GM18868 (cell line): ENCODE measurements around the gene CADPS2.
A peak's percentile ranks its signal among the peaks of the same experiment; 100 is the strongest.

ENCODE experiments used
- ATAC-seq: cut with Tn5 transposase; IDR thresholded peaks from one replicate; pipeline ENCODE4 v1.9.1; 2021; ENCODE audit warnings: mild to moderate bottlenecking, moderate library complexity; ENCODE audit not compliant: unreplicated experiment

CADPS2 gene

DNA sequence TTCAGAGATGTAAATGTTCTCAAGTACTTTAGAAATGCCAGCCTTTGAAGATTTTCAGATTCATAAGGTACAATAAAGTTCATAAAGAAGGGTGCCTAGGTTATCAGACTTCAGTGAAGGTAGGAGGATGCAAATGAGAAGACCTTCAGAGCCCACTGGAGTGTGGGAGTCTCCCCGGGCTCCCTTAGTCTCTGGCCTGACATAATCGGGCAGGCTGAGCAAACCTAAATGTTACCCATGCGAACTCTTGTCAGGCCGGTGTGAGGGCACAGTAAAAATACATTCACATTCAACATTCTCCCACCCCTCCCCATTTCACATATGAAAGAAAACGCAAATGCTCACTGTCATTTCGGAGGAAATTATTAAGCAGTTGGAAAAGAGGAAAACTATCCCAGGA, 479.1 kb downstream of the CADPS2 start:
- no peak for ATAC-seq

DNA sequence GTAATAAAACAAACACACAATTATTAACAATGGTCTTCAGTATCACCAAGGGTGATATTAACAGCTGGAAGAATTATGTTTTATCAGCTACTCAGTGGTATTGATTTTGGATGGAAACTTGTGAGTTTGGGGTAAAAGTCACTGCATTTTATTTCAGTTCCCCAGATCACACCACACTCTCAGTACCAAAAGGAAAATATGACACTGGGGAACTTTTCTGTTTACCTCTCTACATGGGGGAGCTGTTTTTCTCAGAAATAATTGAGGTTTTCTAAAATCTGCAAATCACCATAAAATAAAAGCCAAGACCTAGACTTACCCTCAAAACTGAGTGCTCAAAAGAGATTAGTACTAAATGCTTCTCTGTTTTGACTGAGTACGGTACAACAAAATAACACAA, 483.1 kb downstream of the CADPS2 start:
- no peak for ATAC-seq

DNA sequence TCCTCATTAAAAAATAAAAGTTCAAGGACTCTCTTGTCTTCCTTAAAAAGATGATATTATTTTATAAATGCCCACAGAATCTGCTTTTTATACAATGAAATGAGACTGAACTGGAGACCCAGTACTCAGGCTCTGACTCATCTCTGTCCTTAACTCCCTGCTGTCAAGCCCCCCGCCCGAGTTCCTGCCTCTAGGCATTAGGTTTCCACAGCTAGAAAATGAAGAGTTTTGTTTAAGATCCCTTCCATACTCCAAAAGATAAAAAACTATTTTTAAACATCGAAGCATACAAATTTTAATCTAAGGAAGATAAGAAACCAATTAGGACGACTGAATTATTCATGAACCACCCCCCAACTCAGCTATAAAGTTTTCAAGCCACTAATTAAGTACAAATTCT, 484.0 kb downstream of the CADPS2 start:
- no peak for ATAC-seq

DNA sequence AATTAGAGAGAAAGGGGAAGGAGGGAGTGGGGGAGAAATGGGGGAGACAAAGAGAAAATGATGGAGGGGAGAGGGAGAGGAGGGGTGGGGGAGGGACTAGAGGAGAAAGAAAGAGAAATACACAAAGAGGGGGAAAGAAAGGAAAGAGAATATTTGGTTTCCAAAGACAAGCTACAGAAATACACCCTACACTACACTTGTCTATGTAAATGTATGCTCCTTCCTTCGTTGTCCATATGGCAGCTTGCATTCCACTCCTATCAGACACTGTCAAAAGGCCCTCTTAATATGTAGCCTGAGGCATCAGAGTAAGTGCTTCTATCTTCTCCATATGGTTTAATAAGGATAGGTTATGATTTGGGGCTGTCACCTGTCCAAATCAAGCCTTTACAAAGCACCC, 488.9 kb downstream of the CADPS2 start:
- ATAC-seq = no peak

DNA sequence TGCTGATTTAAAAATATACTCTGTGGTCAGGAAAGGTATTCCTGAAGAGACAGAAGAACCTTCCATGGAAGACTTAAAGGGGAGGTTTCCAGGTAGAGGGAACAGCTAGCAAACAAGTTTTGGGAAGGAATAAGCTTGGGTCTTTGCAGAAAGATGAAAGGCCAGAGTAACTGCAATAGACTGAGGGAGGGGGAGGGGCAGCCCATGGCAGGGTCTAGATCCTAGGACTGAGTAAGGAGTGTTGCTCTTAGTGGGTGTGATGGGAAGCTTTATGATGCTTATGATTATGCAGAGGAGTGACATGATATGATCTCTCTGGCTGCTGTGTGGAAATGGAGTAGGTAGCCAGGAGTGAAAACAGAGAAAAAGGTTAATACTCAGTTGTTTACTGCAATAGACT, 491.7 kb downstream of the CADPS2 start:
- ATAC-seq = no peak

DNA sequence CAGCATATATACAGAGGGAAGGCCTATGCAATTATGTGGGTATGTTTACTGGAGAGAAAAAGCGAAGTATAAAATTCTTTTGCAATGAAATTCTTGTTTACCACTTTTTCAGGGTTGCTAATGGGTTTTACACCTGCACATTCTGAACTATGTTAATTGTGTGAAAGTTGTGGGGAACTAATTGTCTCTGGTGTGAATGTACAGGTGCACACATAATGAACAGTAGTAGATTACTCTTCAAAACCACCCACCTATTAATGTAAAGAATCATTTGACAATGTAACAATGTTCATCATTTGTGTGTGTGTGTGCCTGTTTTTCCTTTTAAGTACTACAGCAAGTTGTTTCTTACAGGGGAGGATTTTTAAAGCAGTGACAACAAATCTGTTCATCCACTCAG, 501.7 kb downstream of the CADPS2 start:
- no peak for ATAC-seq

DNA sequence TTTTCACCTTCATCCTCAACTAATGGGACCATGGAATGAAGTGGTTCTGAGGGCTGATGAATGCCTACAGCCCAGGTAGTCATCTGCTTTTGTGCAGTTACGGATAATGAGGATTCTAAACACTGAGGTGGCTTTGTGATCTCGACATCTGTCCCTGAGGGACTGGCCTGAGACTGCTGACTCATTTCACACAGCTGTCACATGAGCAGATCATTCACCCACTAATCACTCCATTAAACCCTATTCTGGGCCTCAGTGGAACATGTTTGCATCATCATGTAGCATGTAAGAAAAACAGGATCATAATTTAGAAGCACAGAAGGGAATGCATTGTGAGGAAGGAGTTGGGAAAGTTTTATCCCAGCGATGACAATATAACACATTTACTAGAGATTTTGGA, 502.3 kb downstream of the CADPS2 start:
- peak; percentile 97 for ATAC-seq

DNA sequence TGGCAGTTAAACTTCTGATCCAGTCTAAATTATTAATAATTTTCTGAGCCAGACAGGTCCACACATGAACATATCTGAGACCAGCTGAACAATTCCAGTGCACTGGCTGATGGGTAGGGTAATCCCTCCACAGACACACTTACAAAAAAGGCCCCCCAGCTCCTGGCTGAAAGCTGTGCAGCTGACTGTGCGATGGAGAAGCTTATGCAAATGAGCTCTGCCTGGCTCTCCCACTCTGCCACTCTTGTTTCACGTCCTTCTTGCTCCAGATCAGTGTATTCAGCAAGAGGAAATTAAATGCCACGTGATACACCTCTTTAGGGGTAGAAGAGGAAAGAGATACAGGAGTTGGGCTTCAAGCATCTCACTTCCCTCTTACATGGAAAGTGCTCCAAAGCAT, 505.3 kb downstream of the CADPS2 start:
- no peak for ATAC-seq

DNA sequence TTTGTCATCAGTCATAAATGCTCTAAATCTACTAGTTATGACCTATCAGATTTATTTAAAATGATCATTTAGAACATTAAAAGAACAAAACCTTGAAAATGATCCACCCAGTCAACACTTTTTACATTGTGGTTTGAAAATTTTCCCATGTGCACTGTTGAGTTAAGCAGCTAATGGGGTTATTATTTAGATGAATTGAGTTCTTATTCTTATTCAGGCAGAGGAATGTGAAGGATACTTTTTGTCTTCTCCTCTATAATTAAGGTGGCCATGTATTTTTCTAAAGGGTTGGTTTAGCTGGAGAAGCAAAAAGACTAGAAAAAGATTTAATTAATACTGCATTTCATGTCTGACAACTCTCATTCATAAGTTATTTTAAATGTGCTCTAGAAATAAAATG, 506.8 kb downstream of the CADPS2 start:
- ATAC-seq = no peak

DNA sequence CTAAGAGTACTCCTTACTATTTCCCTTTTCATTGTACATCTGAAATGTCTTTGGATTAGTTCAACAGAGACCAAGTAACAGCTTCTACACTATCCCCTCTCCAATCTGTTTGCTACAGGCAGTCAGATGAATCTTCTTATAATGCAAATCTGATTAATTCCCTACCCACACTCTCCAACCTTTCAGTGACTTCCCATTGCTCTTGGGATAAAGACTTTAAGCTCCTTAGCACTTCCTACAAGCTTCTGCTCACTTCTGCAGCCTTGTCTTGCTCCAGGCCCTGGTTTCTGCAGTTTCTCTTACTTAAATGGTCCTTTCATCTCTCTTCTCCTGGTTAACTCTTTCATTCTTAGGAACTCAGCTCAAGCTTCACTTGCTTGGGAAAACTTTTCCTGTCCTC, 516.5 kb downstream of the CADPS2 start:
- no peak for ATAC-seq

DNA sequence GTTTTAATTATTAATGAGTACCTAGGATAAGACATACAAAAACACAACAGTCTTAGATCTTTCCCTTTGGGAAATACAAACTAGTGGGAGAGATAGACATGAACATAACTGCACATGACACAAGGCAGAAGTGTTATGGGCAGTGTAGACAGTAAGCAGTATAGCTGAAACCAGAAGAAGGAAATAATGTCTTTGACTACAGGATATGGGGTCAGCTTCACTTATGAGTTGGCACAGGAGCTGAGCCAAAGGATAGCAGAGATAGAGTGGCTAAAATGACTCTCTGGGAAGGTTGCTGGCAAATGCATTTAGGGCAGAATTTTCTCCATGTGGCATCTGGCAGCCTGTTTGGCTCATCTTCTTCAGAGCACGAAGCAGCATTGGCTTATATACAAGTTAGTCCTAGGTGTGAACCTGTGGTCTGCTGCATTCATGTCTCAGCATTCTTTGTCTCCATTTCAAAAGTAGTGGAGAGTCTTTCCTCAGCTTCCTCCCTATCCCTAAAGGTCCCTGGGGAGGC, 521.4 kb downstream of the CADPS2 start:
- no peak for ATAC-seq

DNA sequence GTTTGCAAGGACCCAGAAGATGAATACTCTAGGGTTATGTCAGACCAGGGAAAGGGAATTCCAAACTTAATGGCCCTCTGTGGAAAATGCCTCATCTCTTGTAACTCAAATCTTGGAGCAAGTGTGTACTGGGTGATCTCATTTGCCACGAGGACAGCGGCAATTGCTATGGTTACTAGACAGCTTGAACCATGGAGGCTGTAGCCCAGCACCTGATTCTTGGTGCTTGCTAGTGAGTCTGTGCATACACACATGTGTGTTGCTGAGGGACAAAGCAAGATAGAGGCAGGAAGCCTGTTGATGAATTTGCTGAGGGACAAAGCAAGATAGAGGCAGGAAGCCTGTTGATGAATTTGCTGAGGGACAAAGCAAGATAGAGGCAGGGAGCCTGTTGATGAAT, 523.1 kb downstream of the CADPS2 start:
- ATAC-seq = no peak

DNA sequence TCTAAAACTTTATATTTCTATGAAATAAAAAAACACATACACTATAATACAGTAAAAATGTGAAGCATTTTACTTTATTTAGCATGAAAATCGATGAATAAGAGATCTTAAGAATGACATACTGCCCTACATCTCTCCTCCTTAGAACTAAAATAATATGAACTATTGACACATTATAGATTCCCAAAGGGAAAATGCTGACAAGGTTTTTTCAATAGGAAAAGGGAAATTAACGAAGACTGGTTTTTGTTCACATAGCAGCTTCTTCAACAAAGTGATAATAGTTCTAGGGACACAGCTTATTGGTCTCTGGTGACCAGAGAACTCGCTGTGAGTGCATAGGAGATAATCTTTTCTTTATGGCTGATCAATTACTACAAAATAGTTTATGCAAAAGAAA, 523.8 kb downstream of the CADPS2 start:
- no peak for ATAC-seq

DNA sequence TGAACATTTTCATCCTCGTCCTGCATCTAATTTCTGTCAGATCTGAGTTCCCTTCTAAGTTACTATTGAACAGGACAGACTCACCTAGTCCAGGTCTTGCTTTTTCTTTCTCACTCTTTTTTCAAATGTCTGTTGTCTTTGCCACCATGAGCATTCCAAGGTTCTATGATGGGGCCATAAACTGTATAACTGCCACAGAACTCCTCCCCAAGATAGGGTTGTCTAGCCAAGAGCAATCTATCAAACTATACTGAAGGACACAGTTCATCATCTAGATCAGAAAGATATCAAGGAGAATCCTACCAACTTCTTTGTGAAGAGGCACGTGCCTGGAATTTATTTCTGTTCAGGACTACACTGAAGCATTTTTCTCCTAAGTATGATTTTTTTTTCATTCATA, 531.6 kb downstream of the CADPS2 start:
- no peak for ATAC-seq

DNA sequence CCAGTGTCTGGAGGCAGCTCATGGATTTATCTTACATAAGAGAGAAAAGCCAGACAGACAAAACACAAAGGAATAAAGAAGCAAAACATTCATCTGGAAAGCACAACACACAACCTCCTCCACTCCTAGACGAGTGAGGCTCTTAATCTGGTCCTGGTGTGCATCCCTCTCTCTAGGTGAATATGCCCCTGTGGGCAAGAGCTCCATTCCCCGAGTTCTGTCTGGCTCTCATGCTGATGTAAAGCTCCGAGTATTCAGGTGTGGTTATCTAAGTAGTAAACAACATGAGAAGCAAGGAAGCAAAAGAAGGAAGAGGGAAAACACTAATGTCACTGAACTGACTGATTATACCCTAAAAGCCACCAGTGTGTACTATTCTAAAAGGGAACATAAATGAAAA, 533.8 kb downstream of the CADPS2 start:
- no peak for ATAC-seq

DNA sequence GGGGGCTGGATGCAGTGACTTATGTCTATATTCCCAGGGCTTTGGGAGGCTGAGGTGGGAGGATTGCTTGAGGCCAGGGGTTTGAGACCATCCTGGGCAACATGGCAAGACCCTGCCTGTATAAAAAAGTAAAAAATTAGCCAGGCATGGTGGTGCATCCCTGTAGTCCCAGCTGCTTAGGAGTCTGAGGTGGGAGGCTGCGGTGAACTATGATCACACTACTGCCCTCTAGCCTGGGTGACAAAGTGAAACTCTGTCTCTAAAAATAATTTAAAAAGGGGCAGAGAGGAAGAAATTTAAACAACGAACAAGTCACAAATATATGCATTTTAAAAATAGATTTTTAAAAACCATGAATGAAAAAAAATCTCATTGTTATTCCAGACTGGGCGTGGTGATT, 535.6 kb downstream of the CADPS2 start:
- no peak for ATAC-seq

DNA sequence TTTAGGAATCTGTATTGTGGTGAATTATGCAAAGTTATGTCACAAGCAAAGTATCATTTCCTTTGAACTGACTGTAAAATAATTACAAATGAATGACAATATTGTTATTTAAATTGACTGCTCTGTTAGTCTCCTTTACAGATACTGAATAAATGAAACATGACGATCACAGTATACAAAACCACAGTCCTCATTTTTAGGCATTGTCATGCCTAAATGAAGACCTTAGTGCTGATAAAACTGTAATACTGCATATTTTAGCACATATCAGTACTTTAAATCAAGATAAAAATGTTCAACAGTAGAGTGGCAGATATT, 542.0 kb downstream of the CADPS2 start:
- no peak for ATAC-seq

DNA sequence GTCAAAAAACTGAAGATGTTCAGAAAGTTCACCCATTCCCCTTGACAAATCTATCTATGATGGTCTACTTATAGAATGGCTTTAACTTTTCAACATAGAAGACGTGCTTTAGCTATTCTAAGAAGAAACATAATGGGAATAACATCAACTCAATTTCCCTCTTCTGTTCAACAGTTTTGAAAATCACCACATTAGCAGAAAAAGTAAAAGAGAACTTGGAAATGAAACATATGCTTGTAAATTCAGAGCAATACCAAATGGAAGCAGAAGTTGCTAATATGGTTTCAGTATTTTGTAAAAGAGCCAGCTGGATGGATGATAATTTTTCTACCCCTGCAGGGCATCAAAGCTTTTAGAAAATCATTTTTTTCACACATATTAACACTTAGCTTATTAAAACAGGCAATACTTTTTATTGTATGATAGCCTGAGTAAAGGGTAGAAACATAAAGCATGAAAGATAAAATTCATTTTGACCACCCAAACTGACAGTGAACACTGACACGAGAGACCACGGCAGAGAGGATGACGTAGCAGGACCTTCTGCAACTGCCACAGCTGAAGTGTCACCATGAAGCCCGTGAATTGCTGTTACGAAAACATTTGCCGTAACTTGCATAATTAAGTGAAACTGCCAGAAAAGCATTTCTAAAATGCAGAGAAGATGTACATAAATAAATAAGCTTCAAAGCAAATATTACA, 542.5 kb downstream of the CADPS2 start:
- ATAC-seq = no peak

DNA sequence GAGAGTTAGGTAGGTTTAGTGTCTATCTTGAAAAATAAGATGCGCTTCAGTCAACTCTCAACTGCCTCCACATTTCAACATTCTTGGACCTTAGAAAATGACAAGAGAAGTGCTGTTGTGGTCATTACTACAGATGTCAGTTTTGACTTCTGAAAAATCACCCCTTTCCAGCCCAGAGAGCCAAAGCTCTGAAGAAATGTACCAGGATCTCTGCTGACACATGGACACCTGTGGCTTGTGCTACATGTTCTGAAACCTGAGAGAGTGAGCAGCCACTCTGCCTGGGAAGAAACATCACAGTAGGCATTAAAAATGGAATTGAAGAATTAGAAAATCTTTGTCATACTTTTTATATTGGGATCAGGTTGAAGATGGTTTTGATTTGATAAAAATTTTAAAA, 545.8 kb downstream of the CADPS2 start:
- ATAC-seq = no peak

DNA sequence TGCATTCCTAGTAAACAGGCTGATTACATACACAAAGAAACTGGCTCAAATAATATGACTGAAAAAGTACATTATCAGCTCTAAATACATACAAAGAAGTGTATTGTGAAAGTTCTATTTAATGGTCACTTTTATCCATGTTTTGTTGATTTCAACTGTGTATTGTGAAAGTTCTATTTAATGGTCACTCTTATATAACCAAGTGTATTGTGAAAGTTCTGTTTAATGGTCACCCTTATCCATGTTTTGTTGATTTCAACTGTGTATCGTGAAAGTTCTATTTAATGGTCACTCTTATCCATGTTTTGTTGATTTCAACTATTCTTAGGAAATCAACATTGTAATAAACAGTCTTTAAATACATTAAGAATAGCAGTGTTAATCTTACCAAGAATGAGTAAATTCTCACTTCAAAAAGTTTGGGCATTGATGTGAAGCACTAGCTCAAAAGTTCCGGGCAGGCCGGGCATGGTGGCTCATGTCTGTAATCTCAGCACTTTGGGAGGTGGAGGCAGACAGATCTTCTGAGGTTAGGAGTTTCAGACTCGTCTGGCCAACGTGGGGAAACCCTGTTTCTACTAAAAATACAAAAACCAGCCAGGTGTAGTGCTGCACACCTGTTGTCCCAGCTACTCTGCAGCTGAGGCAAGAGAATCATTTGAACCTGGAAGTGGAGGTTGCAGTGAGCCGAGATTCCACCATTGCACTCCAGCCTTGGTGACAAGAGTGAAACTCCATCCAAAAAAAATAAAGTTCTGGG, 546.9 kb downstream of the CADPS2 start:
- no peak for ATAC-seq

DNA sequence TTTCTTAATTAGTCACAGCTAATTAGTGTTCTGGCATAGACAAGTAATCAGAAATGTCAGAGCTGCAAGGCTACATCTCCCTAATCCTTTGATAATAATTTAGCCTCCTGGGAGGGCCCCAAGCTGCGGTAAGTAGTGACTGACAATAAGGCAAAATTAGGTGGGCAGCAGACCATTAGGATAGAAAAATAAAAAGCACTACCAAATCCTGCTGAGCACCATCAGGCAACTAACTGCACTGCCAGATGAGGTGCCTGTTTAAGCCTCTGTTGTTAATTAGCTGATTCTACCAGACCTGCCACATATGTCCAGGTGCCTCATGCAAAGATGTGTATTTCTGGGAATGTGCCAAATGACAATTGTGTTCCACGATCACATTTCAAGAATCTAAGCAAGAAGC, 549.2 kb downstream of the CADPS2 start:
- ATAC-seq = no peak

DNA sequence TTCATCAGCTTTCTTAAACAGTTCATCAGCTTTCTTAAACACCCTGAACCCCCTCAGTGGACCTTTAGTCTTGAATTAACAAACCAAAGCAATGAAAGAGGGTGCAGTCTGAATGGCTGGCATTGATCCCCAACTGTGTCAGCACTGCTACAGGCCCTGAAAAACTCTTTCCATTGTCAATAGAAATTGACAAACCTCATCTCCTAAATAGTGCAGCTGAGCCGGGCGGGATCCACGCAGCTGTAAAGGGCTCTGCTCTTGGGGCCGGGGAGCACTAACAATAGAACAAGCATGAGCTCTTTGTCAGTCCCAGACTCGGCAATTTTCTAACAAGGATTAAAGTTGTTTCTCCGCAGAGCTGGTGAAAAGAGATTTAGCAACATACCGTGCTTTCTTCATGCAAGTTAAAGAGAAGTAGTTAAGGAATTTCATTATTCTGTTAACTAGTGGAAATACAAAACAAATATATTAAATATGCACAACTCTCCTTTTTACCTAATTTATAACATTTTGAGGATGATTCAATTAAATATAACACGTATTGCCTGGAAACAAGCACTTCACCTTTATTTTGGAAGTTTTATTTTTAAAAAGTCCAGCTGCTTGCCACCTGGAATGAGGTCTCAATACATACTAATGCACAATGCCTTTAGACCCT, 557.0 kb downstream of the CADPS2 start:
- no peak for ATAC-seq
